GM18858 (cell line): ENCODE data around the gene PLCH1.

Source experiments
- ATAC-seq: cut with Tn5 transposase; IDR thresholded peaks from one replicate; pipeline ENCODE4 v1.9.1; 2021; ENCODE audit not compliant: unreplicated experiment

PLCH1 gene

DNA sequence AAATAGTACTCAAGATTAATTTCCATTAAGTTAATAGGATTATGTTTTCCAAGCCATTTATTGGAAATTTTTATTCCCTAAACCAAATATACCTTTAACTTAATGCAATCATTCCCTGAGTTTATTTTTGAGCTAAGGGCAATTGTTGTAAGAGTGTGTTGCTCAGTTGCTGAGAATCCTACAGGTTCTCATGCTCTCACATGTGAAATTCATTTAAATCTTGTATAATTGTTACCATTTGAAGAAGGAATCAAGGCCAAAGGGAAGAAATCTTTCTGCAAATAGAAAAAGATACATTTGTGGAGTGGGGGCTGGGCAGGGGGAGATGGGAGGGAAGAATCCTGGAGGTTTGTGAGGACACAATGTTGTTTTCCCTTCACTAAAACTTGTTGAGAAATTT is 248.7 kb downstream of the PLCH1 start:
- no peak for ATAC-seq

DNA sequence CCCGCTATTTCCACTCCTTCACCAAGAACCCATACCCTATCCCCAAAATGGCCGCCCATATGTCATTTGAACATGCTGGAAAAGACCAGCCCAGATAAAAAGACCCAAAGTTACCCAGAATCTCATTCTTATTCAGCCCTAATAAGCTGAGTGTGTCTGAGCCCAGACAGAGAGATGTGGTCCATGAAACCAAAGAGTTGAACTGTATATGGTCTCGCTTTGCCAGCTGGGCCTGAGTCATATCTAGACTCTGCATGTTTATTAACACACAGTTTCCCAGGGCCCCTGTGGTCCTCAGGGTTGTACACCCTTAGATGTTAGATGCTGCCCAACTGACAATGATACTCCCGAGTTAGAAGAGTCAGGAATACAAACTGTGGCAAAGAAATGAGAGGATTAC is 249.5 kb downstream of the PLCH1 start:
- ATAC-seq = peak; percentile 83

DNA sequence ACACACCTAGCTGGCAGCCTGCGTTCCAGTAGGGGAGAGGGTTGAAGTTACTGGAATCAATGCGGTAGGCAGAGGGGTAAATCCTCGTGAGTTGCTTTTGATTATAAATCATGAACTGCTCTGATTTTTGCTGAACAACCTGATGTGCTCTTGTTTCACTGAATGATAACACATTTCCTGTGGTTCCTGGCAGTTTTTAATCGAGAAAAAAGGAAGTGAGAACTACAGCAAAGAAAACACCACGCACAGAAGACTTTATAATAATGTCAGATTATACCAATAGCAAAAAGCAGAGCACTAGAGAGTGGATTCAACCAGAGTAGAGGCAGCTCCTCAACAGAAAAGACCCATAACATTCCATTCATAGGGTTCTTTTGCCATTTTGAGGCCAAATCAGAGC is 250.5 kb downstream of the PLCH1 start:
- peak; percentile 54 for ATAC-seq

DNA sequence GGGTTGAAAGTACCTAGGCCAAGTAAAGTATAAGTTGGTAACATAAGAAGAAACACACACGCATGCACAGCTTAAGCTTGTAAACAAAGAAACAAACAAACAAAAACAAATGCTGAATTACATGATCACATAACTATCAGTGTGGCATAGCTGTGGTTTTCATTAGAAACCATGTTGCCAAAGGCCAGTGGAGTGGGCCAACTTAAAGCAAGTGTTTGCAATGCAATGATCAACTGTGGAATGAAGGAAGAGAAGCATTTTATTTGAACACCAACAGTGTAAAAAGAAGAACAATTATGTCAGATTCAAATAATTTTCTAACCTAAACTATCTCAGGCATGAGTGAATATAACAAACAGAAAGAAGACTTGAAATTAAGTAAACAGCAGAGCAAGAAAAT is 252.0 kb downstream of the PLCH1 start:
- ATAC-seq = no peak

DNA sequence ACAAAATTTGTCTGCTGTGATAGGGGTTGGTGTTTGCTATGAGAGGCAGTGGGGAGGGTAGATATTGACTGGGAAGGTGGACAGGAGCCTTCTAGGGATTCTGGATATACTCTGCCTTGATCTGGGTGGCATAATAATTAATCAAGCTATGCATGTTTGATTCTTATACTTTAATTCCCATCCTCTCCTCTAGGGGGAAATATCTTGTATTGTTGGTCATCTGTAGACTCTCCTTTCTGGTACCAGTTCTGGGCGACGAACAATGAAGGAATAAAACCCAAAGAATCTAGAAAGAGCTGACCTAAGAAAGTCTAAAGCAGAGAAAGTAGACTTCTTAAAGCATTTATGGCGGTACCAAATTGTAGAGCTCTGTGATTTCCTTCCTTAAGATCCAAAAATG is 253.2 kb downstream of the PLCH1 start:
- no peak for ATAC-seq

DNA sequence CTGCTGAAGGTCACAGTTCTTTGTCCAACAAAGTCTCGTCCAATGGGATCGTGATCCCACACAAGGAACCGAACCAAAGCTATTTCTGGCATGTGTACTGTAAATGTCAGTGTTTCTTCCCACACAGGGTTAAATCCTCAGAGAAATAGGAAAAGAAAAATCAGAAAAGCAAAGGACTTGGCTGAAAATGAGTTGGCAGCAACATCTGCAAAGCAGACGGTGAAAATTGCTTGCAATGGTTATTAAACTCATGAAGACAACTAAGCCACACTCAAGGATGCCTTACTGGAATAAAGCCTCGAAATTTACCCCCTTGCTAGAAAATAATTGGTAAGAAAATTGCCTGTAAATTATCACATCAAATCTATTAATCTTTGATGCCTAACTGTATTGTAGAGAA is 256.2 kb downstream of the PLCH1 start:
- no peak for ATAC-seq

DNA sequence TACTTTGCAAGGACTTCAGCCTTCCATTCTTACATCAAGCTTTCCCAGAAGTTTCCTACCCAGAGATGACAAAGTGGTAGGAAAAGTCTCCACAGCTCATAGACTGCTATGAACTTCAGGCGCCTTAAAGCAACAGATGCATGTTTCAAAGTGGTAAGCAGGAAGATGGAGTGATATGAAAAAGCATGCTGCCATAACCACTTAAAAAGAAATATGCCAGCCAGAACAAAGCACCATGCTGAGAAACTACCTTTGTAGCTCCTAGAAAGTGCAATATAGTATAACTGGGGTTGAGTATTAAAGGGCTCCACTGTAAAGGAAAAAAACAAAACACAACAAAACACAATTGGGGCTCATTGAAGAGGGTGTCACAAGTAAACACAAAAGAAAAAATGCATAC is 259.0 kb downstream of the PLCH1 start:
- no peak for ATAC-seq

DNA sequence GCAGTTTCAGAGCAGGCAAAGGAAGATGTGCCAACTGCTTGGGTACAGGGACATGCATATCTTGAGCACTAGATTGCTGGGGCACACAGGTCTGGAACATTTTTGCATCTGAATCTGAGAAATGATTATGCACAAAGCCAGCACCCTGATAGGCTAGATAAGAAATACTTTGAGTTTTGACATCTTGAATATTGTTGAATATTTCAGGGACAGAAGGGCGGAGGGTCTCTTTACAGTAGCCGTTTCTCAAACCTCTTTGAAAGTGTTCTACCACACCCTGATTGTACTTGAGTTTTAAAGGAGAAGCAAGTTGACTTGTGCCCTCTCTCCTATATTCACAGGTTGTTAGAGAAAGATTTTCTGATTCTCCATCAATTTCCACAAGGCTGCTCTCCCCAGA is 263.3 kb downstream of the PLCH1 start:
- ATAC-seq = no peak

DNA sequence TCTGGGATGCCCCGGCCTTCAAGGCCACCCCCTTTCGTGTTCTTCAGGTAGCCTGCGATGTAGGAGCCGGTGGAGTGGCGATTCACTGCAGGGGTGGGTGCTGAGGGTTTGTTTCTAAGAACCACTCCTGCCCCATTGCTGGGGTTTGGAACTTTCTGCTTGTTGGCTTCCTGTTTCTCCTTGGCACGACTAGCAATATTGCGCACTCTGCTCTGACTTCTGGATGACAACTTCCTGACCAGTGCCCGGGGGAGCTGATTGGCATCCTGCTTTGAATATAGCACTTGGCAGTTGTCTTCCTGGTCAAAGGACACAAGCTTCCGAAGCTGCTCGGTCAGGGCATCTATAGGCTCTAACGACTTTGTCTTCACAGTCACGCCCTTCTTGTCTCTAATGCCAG is 263.8 kb downstream of the PLCH1 start:
- no peak for ATAC-seq

DNA sequence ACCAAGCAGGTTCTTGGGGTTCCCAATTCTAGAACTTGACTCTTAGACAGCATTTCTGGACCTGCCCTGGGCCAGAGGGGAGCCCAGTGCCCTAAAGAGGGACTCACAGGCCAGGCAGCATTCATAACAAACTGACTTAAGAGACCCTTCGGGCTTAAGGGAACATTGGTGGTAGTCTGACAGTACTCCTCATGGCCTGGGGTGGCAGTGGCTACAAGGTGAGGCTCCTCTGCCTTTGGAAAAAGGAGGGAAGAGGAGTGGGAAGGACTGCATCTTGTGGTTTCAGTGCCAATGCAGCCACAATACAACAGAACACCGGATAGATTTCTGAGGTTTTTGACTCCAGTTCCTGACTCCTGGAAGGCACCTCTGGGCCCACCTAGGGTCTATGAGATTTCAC is 279.2 kb downstream of the PLCH1 start:
- no peak for ATAC-seq

DNA sequence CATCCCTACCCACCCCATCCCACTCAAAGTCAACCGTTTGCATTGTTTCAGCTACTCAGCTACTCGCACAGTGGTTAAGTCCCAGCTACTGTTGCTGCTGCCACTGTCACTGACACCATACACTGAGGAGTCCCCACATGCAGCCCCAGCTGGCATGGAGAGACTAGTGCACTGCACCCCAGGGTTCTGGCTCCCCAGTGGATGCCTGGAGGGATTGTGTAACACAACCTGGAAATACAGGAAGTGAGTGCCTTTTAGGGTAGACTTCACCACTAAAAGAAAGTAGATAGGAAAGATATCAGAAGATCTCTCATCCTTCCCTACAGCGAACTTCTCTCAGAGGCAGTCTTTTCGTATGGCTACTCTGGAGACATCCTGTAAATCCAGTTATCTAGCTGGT is 282.2 kb downstream of the PLCH1 start:
- no peak for ATAC-seq

DNA sequence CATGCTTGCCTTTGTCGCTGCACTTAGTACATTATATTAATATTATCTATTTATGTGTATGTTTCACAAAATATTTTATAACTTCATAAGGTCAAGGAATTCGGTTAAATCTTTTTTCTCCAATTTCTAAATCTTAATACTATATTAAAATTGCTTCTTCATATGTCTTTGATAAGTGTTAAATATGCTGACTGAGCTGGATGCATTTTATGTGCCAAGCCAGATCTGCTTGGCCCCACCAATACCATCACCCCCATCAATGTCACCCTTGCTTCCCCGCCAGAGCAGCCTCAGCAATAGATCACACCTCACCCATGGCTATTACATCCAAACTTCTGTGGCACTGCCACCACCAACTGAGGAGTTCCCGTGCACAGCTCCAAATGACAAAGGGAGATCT is 287.3 kb downstream of the PLCH1 start:
- no peak for ATAC-seq

DNA sequence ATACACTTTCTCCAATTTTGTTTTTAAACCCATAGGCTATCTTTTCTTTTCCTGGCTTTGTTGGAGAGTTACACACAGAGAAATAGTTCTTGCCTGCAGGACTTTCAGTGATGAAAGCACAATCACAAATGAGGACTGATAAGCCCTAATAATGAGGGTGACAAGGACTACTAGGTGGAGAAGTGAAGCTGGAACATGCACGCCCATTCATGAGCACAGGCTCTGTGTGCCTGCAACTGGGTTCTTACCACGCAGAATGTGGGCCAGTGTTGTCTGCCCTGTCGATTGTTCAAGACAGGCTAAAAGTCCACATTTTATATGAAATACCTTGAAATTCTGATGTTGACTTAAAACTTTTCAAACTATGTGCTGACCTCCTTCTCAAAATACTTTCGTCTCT is 289.1 kb downstream of the PLCH1 start:
- ATAC-seq = no peak

DNA sequence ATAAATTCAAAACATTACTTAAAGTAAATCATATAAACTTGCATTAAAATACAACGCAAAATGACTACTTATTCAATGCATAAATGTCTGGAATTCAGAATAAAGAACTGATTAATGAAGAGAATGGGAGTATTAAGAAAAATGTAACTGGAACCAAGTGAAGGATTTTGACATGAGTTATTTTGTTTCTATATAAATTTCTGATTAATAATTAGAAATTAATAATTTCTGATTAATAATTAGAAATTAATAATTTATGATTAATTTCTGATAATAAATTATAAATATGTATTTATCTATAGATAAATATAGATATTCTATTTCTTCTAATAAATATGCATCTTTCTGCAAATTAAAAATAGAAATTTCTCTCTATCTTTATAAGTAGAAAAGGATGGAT is 291.4 kb downstream of the PLCH1 start:
- no peak for ATAC-seq

DNA sequence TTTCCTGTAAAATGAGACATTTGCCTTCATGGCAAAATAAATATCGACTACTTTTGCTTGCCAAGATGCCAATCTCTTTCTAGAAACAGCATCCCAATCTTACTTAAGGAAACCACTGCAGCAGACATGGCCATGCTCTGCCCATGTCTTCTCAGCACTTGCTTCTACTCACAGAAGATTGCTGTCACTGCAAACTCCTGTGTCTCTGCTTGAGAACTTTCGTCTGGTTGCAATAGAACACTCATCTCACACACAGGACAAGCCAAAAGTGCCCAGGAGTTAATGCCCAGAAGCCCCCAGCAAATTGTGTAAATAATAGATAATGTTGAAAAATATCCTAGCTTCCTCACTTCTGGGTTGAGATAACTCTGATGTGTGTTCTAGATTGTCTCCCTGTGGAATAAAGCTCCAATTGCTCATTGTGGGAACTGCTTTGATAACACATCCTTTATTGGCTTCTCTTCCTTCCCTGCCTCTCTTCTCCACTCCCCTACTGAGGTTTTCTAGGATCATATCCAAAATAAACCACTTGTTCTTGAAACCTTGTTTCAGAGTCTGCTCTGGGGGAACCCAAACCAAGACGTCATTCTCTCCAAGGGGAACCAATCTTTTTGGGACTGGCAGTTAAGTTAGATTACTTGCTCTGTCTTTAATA is 295.1 kb downstream of the PLCH1 start:
- ATAC-seq = no peak

DNA sequence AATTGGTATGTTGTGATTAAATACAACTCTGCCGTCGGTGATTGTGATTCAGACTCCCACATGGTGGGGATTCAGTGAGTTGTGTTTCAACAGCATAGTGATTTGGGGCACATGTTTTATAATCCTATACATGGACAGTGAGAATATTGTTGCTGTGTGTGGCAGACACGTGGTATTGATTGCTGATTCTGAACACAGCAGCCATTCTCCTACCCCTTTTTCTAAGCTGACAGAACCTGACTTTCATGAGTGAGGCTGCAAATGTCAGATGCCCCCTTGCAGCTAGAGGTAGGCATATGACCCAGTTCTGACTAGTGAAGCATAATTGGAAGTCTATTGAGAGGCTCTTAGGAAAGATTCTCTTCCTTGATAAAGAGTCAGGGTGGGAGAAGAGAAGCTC is 296.3 kb downstream of the PLCH1 start:
- no peak for ATAC-seq

DNA sequence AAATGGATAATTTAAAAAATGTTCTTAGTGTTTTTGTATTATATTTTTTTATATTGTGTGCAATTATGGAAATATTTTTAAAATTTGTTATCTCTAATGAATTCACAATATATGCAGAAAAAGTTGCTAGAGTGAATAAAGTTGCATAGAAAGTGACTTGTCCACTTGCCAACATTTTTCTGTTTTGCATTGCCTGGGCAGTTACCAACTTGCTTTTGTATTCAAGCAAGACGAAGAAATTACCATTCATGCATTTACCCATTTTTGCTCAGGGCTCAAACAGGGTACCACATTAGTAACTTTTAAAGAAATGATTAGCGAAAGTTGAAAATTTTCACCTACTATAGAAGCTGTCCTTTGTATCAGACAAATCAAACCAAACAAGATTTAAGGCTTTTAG is 298.5 kb downstream of the PLCH1 start:
- ATAC-seq = no peak

DNA sequence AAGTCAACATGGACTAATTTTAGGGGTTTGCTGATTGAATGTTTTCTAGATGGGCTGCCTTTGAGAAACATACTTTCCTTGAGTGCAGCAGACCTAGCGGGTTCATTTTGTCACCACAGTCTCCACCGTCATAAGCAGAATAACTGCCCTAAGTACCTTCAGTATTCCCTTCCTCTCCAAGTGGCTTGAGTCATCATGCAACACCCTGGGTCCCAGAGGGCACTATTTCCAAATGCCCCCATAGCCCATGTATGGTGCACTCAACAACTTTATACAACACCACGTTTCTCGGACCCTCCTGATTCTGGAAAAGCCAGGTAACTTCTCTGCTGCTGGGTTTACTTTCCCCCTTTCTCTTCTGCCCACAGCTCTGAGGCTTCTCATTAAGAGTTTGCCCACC is 300.1 kb downstream of the PLCH1 start:
- ATAC-seq = no peak

DNA sequence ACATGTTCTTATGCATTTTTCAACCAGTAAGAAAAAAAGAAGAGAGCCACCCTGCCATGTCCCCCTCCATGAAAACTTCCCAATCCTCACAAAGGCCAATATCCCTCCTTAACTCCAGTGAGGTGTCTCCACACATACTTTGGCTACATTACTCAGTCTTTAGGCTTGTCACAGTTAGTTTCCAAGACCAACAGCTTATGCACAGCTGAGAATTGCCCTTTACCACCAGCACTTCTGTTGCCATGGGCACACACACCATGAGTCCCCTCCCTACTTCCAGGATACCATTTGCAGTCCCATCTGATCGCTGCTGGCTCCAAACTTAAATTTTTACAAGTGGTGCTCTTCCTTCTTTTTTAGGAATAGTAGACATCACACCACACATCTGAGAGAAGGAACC is 301.1 kb downstream of the PLCH1 start:
- no peak for ATAC-seq

DNA sequence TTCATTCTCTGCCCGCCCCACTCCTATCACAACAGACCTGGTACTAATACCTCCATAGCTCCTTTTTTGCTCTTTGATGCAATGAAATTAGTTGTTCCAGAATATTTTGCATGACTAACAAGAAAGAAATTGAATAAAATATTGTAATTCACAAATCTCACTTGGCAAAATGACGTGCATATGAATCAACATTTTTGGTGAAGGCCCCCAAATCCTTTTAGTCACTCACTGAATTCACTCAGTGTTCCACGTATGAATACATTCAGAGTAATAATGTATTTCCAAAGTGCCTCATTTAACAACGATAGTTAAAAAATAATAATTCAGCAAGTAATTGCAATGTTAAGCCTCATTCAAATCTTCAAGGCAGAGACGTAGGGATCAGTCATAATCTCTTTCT is 302.8 kb downstream of the PLCH1 start:
- ATAC-seq = no peak

DNA sequence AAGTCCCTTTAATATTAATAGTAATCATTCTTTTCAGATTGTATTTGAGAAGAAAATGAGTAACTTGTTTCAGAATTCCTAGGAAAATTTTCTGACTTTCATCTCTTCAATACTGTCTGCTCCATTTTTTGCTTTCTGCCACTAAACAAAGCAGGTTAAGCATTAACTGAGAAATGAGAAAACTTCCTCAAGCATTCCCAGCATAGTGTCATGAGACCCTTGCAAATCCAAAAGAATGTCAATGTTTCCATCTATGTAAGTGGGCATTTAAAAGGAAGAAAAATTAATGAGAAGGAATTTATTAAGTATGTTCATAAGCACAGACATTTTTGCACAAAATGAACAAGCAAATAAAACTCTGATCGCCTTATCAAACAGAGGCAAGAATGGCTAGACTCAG is 303.4 kb downstream of the PLCH1 start:
- ATAC-seq = no peak

DNA sequence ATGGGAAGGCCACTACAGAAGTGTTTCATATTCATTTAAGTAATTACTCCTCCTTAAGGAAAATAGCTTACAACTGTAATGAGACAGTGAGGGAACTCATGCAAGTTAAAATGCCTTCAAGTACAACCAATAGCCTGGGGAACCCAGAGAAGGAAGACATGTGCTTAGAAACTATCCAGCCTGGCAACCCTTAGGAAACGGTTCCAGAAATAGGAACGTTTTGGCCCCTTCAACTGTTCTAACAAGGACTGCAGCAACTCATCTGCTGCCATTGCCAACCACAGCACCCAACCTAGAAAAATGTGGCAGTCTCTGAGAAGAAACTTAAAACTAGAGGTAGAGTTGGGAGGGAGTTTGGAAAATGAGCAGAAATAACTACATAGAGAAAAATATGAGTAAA is 303.8 kb downstream of the PLCH1 start:
- no peak for ATAC-seq

DNA sequence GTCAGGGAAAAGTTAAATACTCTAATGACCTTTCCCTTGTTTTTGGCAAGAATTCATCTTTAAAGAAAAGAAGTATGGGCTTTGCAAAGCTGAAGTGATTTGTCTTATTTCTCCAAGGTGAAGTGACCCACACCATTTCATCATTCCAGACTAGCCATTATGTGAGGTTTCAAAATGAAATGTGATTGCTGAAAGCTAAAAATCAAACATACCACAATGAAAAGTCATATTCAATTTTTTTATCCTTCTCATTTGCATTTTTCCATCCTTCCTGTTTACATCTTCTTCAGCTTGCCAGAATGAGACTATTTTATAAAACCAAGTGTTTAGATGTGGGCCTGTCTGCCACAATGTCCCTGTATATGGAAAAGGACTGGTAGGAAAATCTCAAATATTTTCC is 309.1 kb downstream of the PLCH1 start:
- ATAC-seq = no peak
